ENCODE results near the gene DLGAP3. TPM values are rescaled to one million over a fixed set of nuclear protein-coding genes. Genes with fewer than 3 reads are reported as not detected.

The DLGAP3 gene
- total RNA-seq, 6 donors from 2014 or later = under 0.01 to 0.57 (median 0.30) TPM; not detected in 1

GRCh38 chr1:34900775-34901502 is 28.5 kb downstream of the DLGAP3 start:
- TF ChIP-seq POLR2A (IDR thresholded peaks at IDR 0.05) (no peak), EP300 (IDR thresholded peaks at IDR 0.05) (no peak), POLR2AphosphoS5 (IDR thresholded peaks at IDR 0.05) (no peak), CTCF (IDR thresholded peaks at IDR 0.05) (no peak)
- ATAC-seq (ENCODE audit: low FRiP score in 2 of 2) (no peak), DNase-seq (no peak)
- Histone ChIP-seq H3K27me3 (no peaks in the 10 kb centered on the region), H3K4me3 (no peak overlapping the region), H3K4me1 (no peaks in the 10 kb centered on the region), H3K27ac (no peak overlapping the region), H3K9me3 (no peaks in the 10 kb centered on the region), H3K36me3 (no peaks in the 10 kb centered on the region)
- WGBS, 2 donors = 69 to 74% methylated on average over 13 of the region's 13 CpGs

- no peak overlapping the region for H3K4me3 ChIP-seq
- H3K4me1 ChIP-seq = no peaks in the 10 kb centered on the region
- WGBS, 2 donors = 91 to 93% methylated on average over 10 to 16 of the region's 16 CpGs
- DNase-seq (peak in 1 of 2 donors; percentile 63), ATAC-seq (ENCODE audit: low FRiP score in 2 of 2) (no peak)
- TF ChIP-seq EP300 (IDR thresholded peaks at IDR 0.05) (no peak), POLR2A (IDR thresholded peaks at IDR 0.05) (no peak), POLR2AphosphoS5 (IDR thresholded peaks at IDR 0.05) (no peak), CTCF (IDR thresholded peaks at IDR 0.05) (no peak)
- H3K27ac ChIP-seq = no peak overlapping the region
- no peaks in the 10 kb centered on the region for H3K27me3 ChIP-seq
- H3K36me3 ChIP-seq = no peaks in the 10 kb centered on the region
- H3K9me3 ChIP-seq = no peaks in the 10 kb centered on the region
Observed at GRCh38 chr1:34899906-34900305, 29.5 kb downstream of the DLGAP3 start.

GRCh38 chr1:34899471-34899870 is 30.0 kb downstream of the DLGAP3 start:
- no peaks in the 10 kb centered on the region for H3K27me3 ChIP-seq
- no peak overlapping the region for H3K27ac ChIP-seq
- no peak for DNase-seq
- H3K4me3 ChIP-seq = no peak overlapping the region
- H3K4me1 ChIP-seq = no peaks in the 10 kb centered on the region
- TF ChIP-seq POLR2AphosphoS5 (IDR thresholded peaks at IDR 0.05) (no peak), POLR2A (IDR thresholded peaks at IDR 0.05) (no peak), CTCF (IDR thresholded peaks at IDR 0.05) (no peak), EP300 (IDR thresholded peaks at IDR 0.05) (no peak)
- ATAC-seq (ENCODE audit: low FRiP score in 2 of 2) = no peak
- WGBS, 2 donors = 90 to 91% methylated on average over 4 of the region's 4 CpGs
- H3K36me3 ChIP-seq = no peaks in the 10 kb centered on the region
- no peaks in the 10 kb centered on the region for H3K9me3 ChIP-seq

- TF ChIP-seq POLR2A (IDR thresholded peaks at IDR 0.05) (no peak), POLR2AphosphoS5 (IDR thresholded peaks at IDR 0.05) (no peak), CTCF (IDR thresholded peaks at IDR 0.05) (no peak)
- no peak for DNase-seq
- no peaks in the 10 kb centered on the region for H3K4me1 ChIP-seq
- WGBS, 2 donors = 14 to 21% methylated on average over 2 of the region's 2 CpGs
- no peaks in the 10 kb centered on the region for H3K9me3 ChIP-seq
- no peak for ATAC-seq (ENCODE audit: low FRiP score in 2 of 2)
- no peaks in the 10 kb centered on the region for H3K36me3 ChIP-seq
- no peaks in the 10 kb centered on the region for H3K27me3 ChIP-seq
- no peak overlapping the region for H3K4me3 ChIP-seq
- H3K27ac ChIP-seq = no peak overlapping the region
Observed at GRCh38 chr1:34898330-34898761, 31.1 kb downstream of the DLGAP3 start.

GRCh38 chr1:34896612-34897011 is 32.8 kb downstream of the DLGAP3 start:
- no peak for DNase-seq
- Histone ChIP-seq H3K27me3 (no peaks in the 10 kb centered on the region), H3K4me3 (no peak overlapping the region), H3K36me3 (no peaks in the 10 kb centered on the region), H3K4me1 (no peaks in the 10 kb centered on the region), H3K27ac (no peak overlapping the region), H3K9me3 (peaks cover 6 to 9% (median 6%) of the 10 kb centered on the region in 4 donors)
- TF ChIP-seq POLR2AphosphoS5 (IDR thresholded peaks at IDR 0.05) = no peak
- no peak for TF ChIP-seq POLR2A (IDR thresholded peaks at IDR 0.05)
- no peak for TF ChIP-seq EP300 (IDR thresholded peaks at IDR 0.05)
- no peak for TF ChIP-seq CTCF (IDR thresholded peaks at IDR 0.05)
- 67 to 69% methylated on average over 1 of the region's 1 CpG for WGBS, 2 donors
- no peak for ATAC-seq (ENCODE audit: low FRiP score in 2 of 2)

Data from upper lobe of left lung (tissue), 6 donors.